ENCODE data around the gene PARD3B.

The PARD3B gene

GRCh38 chr2:204718607-204719006 is 173.3 kb downstream of the PARD3B start:
- DNase-seq = no peak

- DNase-seq = no peak
Observed at GRCh38 chr2:204720874-204721273, 175.6 kb downstream of the PARD3B start.

GRCh38 chr2:204722207-204722606 is 176.9 kb downstream of the PARD3B start:
- DNase-seq = no peak

DNA sequence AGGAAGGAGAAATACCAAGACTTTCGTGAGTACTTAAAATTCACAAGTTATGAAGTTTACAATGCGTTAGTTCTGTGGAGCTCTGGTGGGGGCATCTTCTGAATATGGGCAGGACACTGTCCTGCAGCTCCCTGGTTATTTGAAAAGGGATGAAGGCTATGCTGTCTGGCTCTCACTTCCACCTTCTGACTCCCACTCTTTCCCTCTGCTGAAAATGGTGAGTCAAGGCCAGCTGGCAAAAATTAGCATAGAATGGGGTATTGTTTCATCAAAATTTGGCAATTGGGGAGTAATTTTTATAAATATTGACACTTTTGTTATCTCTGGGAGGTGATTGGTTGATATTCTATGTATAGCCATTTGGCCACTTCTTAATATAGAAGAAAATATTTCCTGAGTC is 177.4 kb downstream of the PARD3B start:
- DNase-seq = no peak

DNA sequence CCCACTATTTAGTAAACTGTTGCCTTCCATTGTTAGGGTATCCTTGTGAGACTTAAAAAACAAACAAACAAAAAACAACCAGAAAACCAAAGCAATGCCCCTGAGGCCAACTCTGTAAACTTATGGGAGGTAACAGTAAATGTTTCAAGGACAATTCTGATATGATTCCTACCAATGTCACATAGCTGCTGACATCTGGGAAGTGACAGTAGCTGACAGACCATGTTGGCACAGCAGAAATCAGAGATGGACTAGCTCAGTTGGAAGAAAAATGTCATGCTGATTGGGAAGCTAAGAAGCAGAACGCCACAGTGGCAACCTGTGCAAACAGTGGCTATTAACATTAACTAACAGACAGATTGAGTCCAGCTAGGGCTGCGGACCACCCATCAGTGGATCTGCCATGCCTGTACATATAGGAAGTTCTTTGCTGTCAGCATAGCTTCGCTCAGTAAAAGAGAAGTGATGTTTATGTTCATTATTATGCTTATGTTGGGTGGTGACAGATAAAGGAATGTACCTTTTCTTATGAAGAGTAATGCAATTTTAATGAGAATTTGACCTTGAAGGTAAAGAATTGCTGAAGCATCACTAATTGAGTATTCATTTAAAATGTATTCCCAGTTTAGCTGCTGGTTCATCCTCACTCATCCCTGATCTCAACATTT is 180.6 kb downstream of the PARD3B start:
- DNase-seq = no peak

DNA sequence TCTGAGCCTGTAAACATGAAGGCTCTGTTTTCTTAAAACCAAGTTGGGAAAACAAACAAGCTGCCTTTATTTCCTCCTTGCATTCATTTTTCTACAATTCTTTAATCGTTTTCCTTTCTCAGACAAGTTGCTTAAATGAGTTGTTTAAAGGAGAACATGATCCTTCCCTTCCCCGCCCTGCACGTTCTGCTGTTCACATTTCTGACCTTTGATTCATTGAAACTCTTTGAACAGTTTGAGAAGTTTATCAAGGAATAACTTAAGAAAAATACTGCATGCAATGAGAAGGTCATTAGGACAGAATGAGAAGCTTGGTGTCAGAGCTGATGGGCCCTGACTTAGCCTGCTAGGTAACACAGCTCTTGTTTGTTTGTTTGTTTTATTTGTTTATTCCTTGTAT is 181.6 kb downstream of the PARD3B start:
- no peak for DNase-seq

GRCh38 chr2:204727368-204727767 is 182.1 kb downstream of the PARD3B start:
- no peak for DNase-seq

GRCh38 chr2:204730603-204731002 is 185.3 kb downstream of the PARD3B start:
- no peak for DNase-seq

DNA sequence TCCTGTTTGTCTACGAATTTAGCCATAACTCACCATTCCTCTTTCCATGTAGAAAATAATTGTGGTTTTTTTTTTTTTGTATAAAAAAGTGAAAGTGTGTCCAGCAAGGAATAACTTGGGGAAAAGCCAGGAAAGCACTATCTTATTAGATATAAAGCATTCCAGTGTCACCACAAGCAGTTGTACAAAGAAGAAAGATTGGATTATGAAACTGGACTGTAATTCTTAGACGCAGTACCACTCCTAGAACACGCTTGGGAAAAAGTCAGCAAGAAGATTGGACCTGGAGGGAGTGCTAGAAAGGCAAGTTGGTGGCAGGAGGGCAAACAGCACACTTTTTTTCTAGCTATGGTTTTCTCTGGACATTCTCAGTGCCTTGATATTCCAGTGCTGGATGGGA is 186.7 kb downstream of the PARD3B start:
- no peak for DNase-seq

DNA sequence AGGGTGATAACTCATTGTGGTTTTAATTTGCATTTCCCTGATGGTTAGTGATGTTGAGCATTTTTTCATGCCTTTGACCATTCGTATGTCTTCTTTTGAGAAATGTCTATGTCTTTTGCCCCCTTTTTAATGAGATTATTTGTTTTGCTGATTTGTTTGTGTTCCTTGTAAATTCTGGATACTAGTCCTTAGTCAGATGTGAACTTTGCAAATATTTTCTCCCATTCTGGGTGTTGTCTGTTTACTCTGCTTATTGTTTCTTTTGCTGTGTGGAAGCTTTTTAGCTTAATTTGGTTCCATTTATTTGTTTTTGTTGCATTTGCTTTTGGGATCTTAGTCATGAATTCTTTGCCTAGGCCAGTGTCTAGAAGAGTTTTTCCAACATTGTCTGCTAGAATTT is 192.0 kb downstream of the PARD3B start:
- DNase-seq = no peak

DNA sequence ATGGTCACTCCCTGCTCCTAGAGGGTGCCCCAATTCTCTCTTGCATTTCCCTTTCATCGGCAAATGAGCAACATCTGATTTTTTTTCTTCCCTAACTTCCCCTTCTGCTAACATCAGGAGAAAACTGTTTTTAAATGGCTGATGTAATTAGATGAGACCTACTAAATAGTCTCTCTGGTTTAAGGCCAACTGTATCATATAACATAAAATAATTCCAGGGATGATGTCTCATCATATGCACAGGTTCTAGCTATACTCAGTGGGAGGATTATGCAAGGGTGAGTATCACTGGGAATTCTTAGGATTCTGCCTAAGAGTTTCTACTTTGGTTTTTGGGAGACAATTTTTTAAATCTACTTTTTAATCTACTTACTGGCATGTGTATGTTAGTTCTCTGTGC is 193.4 kb downstream of the PARD3B start:
- DNase-seq = no peak

DNA sequence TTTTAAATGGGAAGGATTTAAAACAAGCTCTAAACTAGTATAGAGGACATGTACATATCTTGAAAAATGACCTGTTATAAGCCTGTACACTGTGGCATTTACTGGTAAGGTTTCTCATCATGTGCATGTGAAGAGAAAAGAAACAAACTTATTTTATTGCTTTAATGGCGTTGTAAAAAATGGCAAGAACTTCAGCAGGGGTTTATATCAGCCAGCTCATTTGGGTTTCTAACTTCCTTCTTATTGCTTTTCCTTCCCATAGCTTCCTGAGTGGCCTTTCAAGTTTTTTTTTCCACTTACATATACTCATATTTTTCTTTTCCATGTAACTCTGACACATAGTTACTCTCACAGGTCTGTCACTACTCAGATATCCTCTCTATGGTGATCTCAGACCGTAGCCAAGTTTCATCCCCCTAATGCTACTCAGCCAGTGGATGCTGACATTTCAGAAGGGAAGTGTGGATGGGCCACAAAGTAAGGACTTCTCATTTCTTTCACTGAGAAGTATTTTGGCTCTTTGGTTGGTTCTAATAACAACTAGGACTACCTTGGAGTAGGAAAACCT is 198.2 kb downstream of the PARD3B start:
- no peak for DNase-seq

GRCh38 chr2:204744506-204744905 is 199.2 kb downstream of the PARD3B start:
- DNase-seq = no peak

GRCh38 chr2:204748286-204748685 is 203.0 kb downstream of the PARD3B start:
- no peak for DNase-seq

- DNase-seq = no peak
Observed at GRCh38 chr2:204749319-204749718, 204.0 kb downstream of the PARD3B start.

DNA sequence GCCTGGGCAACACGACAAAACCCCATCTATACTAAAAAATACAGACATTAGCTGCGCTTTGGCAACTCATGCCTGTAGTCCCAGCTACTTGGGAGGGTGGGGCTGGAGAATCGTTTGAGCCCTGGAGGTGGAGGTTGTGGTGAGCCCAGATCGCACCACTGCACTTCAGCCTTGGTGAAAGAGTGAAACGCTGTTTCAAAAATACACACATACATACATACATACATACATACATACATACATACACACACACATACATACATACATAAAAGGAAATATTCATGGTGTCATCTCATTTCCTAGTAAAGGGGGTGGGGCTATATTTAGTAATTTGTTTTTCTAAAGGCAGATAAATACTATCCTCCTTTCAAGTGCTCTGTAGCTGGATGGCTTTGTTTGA is 205.1 kb downstream of the PARD3B start:
- no peak for DNase-seq

- no peak for DNase-seq
Observed at GRCh38 chr2:204751472-204751871, 206.2 kb downstream of the PARD3B start.

GRCh38 chr2:204753841-204754240 is 208.6 kb downstream of the PARD3B start:
- no peak for DNase-seq

GRCh38 chr2:204754898-204755297 is 209.6 kb downstream of the PARD3B start:
- DNase-seq = no peak

GRCh38 chr2:204763974-204764703 is 218.9 kb downstream of the PARD3B start:
- no peak for DNase-seq

DNA sequence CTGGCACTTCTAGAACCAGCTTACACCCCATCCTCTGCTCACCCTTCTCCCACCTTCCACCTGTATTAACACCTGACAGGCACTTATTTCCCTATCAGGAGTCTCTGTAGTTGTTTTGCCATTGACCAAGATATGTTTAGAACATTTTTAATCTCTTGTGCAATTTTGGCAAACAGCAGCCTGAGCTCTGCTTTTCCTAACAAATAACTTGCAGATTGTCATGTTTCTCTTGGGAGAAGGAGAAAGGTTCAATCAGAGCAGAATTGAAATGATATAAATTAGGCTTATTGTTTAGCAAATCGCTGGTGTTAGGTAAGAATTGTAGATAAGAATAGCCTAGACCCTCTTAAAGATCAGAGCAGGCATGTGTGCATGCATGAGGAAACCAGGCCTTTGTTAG is 225.5 kb downstream of the PARD3B start:
- DNase-seq = no peak

DNA sequence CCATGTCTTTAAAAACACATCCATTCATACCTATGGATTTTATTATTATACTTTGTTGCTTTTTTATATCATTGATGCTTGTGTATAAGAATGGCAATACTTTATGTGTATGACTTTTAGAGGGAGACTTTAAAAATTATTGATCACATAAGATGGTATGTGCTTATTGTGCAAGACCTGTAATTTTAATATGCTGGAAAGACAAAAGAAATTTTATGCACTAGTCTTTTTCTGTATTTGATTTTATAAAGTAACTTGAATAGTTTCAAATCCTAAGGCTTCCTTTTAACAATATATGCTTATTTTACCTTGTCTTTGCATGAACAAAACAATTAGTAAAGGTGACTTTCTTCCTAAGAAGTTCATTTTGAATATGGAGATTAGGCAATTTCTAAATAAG is 226.4 kb downstream of the PARD3B start:
- no peak for DNase-seq

GRCh38 chr2:204772546-204772945 is 227.3 kb downstream of the PARD3B start:
- DNase-seq = no peak

GRCh38 chr2:204775766-204776165 is 230.5 kb downstream of the PARD3B start:
- DNase-seq = no peak

Data from DMS 273 treated with DMSO at 0.1 percent for 48 hours (cell line).